GM12878 (cell line): Measurements from ENCODE around the gene ARHGAP15. TPM values are rescaled to one million over a fixed set of nuclear protein-coding genes. Genes with fewer than 3 reads are reported as not detected.

Experiments
- ATAC-seq: fragments of 200-7000 bp; cut with Tn5 transposase; 3 replicates; pipeline ENCODE4 v1.9.1; 2020; ENCODE audit warnings: mild to moderate bottlenecking, moderate library complexity
- BruUV-seq: library from RNA; stranded (reverse); fragments of 400-500 nt; replicated peaks from 2 replicates; lab custom pipeline; 2021; lab: Mats Ljungman, UMichigan
- CTCF ChIA-PET: fragments of 300-600 bp; sonication (Branson Sonifier 250); formaldehyde crosslinking; extraction: SDS; loops from one replicate; lab custom pipeline; 2021; ENCODE audit warnings: inconsistent platforms; lab: Yijun Ruan, JAX
- POLR2A ChIA-PET: fragments of 350-600 bp; formaldehyde crosslinking; extraction: SDS; loops from one replicate; lab custom pipeline; 2021; ENCODE audit warnings: inconsistent platforms; lab: Charles Lee
- RAD21 ChIA-PET: fragments of 300-600 bp; sonication (Branson Sonifier 250); formaldehyde crosslinking; loops from one replicate; lab custom pipeline; 2023; ENCODE audit warnings: antibody characterized with exemption; ENCODE audit not compliant: unreplicated experiment; lab: Charles Lee
- SMC1A ChIA-PET: fragments of 300-600 bp; sonication (Branson Sonifier 250); formaldehyde crosslinking; loops from one replicate; lab custom pipeline; 2023; ENCODE audit not compliant: unreplicated experiment, uncharacterized antibody; lab: Charles Lee
- DNase-seq: peaks from one replicate; pipeline ENCODE4 v3.0.0-alpha.2; 2011; ENCODE audit warnings: low read depth, low spot score
- FAIRE-seq: peaks from 3 replicates; lab custom pipeline; 2011; peaks lifted over from hg19 to GRCh38; lab: Jason Lieb, UNC
- H2AFZ ChIP-seq: 2 replicates; pipeline ENCODE4 v1.6.0; 2011; ENCODE audit warnings: low read depth, low read length, control low read depth; ENCODE audit not compliant: control insufficient read depth
- H3K27ac ChIP-seq: 2 replicates; pipeline ENCODE4 v1.5.1; 2011; ENCODE audit warnings: control low read depth; ENCODE audit not compliant: control insufficient read depth, insufficient read depth
- H3K27me3 ChIP-seq, 2 experiments: replicated peaks in 1 of 2; 2 replicates each; pipeline versions ENCODE4 v1.6.0 to v1.6.1; 2011; ENCODE audit warnings: low read length in 1 of 2; ENCODE audit not compliant: control insufficient read depth in 2 of 2, insufficient read depth in 2 of 2
- H3K36me3 ChIP-seq, 2 experiments: 2 replicates each; pipeline ENCODE4 v1.5.1; 2011; ENCODE audit warnings: low read length in 1 of 2; ENCODE audit not compliant: control insufficient read depth in 2 of 2, insufficient read depth in 2 of 2
- H3K4me1 ChIP-seq: 2 replicates; pipeline ENCODE4 v1.6.1; 2011; ENCODE audit warnings: mild to moderate bottlenecking, low read length, moderate library complexity, mixed read lengths; ENCODE audit not compliant: control insufficient read depth, insufficient read depth
- H3K4me2 ChIP-seq: 2 replicates; pipeline ENCODE4 v1.6.0; 2011; ENCODE audit warnings: control low read depth; ENCODE audit not compliant: control insufficient read depth, insufficient read depth
- H3K4me3 ChIP-seq: fragments of 200-600 bp; sonication (generic); 2 replicates; pipeline ENCODE4 v1.5.1; 2016
- H3K79me2 ChIP-seq: 2 replicates; pipeline ENCODE4 v1.6.0; 2011; ENCODE audit warnings: low read length; ENCODE audit not compliant: control insufficient read depth, insufficient read depth
- H3K9ac ChIP-seq: 2 replicates; pipeline ENCODE4 v1.8.0; 2011; ENCODE audit warnings: low read length, control low read depth, mixed read lengths; ENCODE audit not compliant: control insufficient read depth, insufficient read depth
- H3K9me3 ChIP-seq: replicated peaks from 3 replicates; pipeline ENCODE4 v1.5.1; 2011; ENCODE audit warnings: mild to moderate bottlenecking, low read length; ENCODE audit not compliant: control insufficient read depth, insufficient read depth
- H4K20me1 ChIP-seq: 2 replicates; pipeline ENCODE4 v1.6.0; 2011; ENCODE audit not compliant: control insufficient read depth, insufficient read depth
- CHD2 ChIP-seq: IDR thresholded peaks from 2 replicates; pipeline ENCODE4 v1.6.1; 2011; ENCODE audit warnings: low read depth, low read length, improper control_type of control experiment, borderline replicate concordance
- CREM ChIP-seq: IDR thresholded peaks from 2 replicates; pipeline ENCODE4 v1.6.1; 2014; ENCODE audit warnings: antibody characterized with exemption, low read depth
- ETV6 ChIP-seq, 2 experiments: fragments of 450-650 bp in 1 of 2; IDR thresholded peaks in 1 of 2; conservative IDR thresholded peaks in 1 of 2; 2 replicates each; pipeline ENCODE4 v1.6.1; 2014; ENCODE audit warnings: antibody characterized with exemption in 1 of 2, borderline replicate concordance in 1 of 2, low read depth in 1 of 2, mild to moderate bottlenecking in 1 of 2, moderate library complexity in 1 of 2
- IRF4 ChIP-seq: IDR thresholded peaks from 2 replicates; pipeline ENCODE4 v1.6.1; 2011; ENCODE audit warnings: low read depth, low read length
- MYC ChIP-seq: IDR thresholded peaks from 2 replicates; pipeline ENCODE4 v1.6.1; 2011; ENCODE audit warnings: mild to moderate bottlenecking, low read length, moderate library complexity, inconsistent platforms; ENCODE audit not compliant: insufficient read depth, insufficient replicate concordance, insufficient read length, severe bottlenecking
- NFYB ChIP-seq: IDR thresholded peaks from 2 replicates; pipeline ENCODE4 v1.6.1; 2011; ENCODE audit warnings: low read depth, mild to moderate bottlenecking, low read length, improper control_type of control experiment, moderate library complexity; ENCODE audit not compliant: insufficient read depth
- NR2C1 ChIP-seq: fragments of 450-650 bp; IDR thresholded peaks from 2 replicates; pipeline ENCODE4 v1.6.1; 2017; ENCODE audit warnings: antibody characterized with exemption, mild to moderate bottlenecking, moderate library complexity
- RAD51 ChIP-seq: fragments of 450-650 bp; IDR thresholded peaks from 2 replicates; pipeline ENCODE4 v1.6.1; 2016; ENCODE audit warnings: moderate library complexity, mild to moderate bottlenecking, inconsistent platforms
- SIX5 ChIP-seq: IDR thresholded peaks from 2 replicates; pipeline ENCODE4 v1.6.1; 2011; ENCODE audit warnings: mild to moderate bottlenecking, low read depth, low read length, moderate library complexity; ENCODE audit not compliant: severe bottlenecking
- TARDBP ChIP-seq: IDR thresholded peaks from 2 replicates; pipeline ENCODE4 v1.6.1; 2016; ENCODE audit warnings: borderline replicate concordance
- WRNIP1 ChIP-seq: IDR thresholded peaks from 2 replicates; pipeline ENCODE4 v1.6.1; 2011; ENCODE audit warnings: low read depth, low read length, improper control_type of control experiment, borderline replicate concordance
- ZNF207 ChIP-seq: fragments of 450-650 bp; IDR thresholded peaks from 2 replicates; pipeline ENCODE4 v1.6.1; 2014; ENCODE audit warnings: antibody characterized with exemption, mild to moderate bottlenecking, borderline replicate concordance
- ZNF384 ChIP-seq: IDR thresholded peaks from 2 replicates; pipeline ENCODE4 v1.6.1; 2012; ENCODE audit warnings: low read depth, mild to moderate bottlenecking, low read length, improper control_type of control experiment, borderline replicate concordance
- WGBS: methylation state at CpG from one replicate; pipeline ENCODE4 v1.1.6; 2016; ENCODE audit warnings: low lambda C conversion rate; ENCODE audit not compliant: insufficient replicate concordance, insufficient coverage; ENCODE audit errors: missing lambda C conversion rate; 5-methylcytosine and 5-hydroxymethylcytosine counted together
- in situ Hi-C: fragments of 300-500 bp; cut with MboI; formaldehyde crosslinking; loops from 9 replicates; pipeline ENCODE4 v1.14.3; 2018; ENCODE audit warnings: mixed read lengths
- intact Hi-C: fragments of 100-400 bp; cut with micrococcal nuclease; formaldehyde crosslinking; loops from one replicate; pipeline ENCODE4 v1.14.2; 2022; ENCODE audit not compliant: unreplicated experiment
- polyA plus RNA-seq, 11 experiments: library from polyadenylated mRNA; depleted of rRNA in 4 of 11; unstranded in 6 of 11; stranded (reverse) in 5 of 11; fragments of >200 nt; fragmentation: Nextera tagmentation in 4 of 11; fragmentation: Illumina TruSeq in 1 of 11; extraction: Ambion mirVana in 4 of 11; extraction: Trizol in 1 of 11; gene quantifications; 1 replicate in 1 of 11; 2 replicates in 10 of 11; pipeline versions ENCODE4 v1.2.1 to v1.2.3, GENCODE V29; 2011 to 2016; ENCODE audit warnings: inconsistent platforms in 2 of 11, missing spikeins in 2 of 11, low read depth in 1 of 11
- total RNA-seq, 4 experiments: library from RNA; depleted of rRNA in 3 of 4; stranded (reverse); fragments of >200 nt in 3 of 4; fragmentation: Illumina TruSeq in 1 of 4; extraction: Trizol in 1 of 4; gene quantifications; 2 replicates each; pipeline versions ENCODE4 v1.2.1 to v1.2.3, GENCODE V29; 2013 to 2021
- TF ChIP-seq, protein P1 (sequence below): IDR thresholded peaks from 2 replicates; pipeline ENCODE4 v1.6.1; 2012; ENCODE audit warnings: low read depth, low read length, improper control_type of control experiment
- TF ChIP-seq, protein P2 (sequence below): fragments of 450-650 bp; IDR thresholded peaks from 2 replicates; pipeline ENCODE4 v1.6.1; 2017; ENCODE audit warnings: mild to moderate bottlenecking, moderate library complexity

The ARHGAP15 gene
- total and polyA plus RNA-seq, 10 of the 15 experiments (the other 5 are each of a cell fraction or from before 2014, with no cell fraction given), result 38.0 to 92.6 (median 66.7) TPM

DNA sequence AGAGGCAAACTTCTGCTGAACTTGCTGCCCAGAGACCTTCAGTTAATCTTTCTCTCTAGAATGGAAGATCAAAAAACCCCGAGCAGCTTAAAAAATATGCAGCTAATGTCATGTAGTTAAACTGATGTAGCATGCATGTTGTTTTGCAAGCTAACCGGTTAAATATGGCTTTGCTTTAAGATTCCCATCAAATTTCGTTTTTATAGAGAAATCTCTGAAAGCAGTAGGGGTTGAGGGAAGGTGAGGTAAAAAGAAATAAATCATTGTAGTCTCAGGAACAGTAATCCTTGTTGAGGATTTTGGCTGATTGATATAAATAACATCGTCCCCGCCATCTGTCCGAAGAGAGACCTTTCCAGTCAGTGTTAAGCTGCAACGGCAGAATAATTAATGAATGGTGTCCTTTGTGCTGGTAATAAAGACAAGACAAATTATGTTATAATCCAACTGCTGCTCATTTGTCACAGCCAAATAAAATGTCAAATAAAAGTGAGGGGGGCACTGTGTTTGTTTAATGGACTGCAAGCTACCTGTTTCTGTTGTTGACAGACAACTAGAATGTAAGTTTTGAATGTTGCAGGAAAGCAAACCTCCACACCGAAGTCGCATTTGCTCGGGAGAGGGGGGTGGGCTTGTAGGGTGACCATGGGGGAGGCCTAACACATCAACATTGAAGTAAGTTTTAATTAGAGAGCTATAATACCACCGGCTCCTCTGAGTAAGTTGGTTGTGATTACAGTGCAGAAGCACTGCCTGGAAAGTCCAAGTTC is 555.5 kb downstream of the ARHGAP15 start:
- BruUV-seq, result no TSS peak
- ChIA-PET SMC1A (interaction anchor here (0.6 to 1.2 kb wide), 3 partner anchors 10 to 1905 kb away, joined by 3 to 4 read pairs (median 3); no protein-coding TSS in a partner anchor), POLR2A (no interaction called here)

More for the DNA sequence above, 555.5 kb downstream of the ARHGAP15 start:
- no peak overlapping the region for H3K27ac ChIP-seq
- DNase-seq (no peak), FAIRE-seq (no peak), ATAC-seq (no peak)
- no peak overlapping the region for H3K4me2 ChIP-seq
- no peak overlapping the region for H3K4me3 ChIP-seq
- H3K79me2 ChIP-seq, result no peaks in the 10 kb centered on the region
- TF ChIP-seq TARDBP (no peak), ZNF384 (no peak), ZNF207 (no peak), CREM (no peak), NR2C1 (no peak), IRF4 (no peak), ETV6 (conservative IDR thresholded peaks at IDR 0.05 in 1 of 2, IDR thresholded peaks at IDR 0.05 in 1 of 2; ENCODE audit: borderline replicate concordance in 1 of 2, low read depth in 1 of 2) (no peak), RAD51 (no peak), MYC (no peak), SIX5 (no peak), NFYB (no peak), WRNIP1 (no peak), CHD2 (no peak)
- TF ChIP-seq, protein P1, sequence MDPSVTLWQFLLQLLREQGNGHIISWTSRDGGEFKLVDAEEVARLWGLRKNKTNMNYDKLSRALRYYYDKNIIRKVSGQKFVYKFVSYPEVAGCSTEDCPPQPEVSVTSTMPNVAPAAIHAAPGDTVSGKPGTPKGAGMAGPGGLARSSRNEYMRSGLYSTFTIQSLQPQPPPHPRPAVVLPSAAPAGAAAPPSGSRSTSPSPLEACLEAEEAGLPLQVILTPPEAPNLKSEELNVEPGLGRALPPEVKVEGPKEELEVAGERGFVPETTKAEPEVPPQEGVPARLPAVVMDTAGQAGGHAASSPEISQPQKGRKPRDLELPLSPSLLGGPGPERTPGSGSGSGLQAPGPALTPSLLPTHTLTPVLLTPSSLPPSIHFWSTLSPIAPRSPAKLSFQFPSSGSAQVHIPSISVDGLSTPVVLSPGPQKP, result no peak
- TF ChIP-seq, protein P2, sequence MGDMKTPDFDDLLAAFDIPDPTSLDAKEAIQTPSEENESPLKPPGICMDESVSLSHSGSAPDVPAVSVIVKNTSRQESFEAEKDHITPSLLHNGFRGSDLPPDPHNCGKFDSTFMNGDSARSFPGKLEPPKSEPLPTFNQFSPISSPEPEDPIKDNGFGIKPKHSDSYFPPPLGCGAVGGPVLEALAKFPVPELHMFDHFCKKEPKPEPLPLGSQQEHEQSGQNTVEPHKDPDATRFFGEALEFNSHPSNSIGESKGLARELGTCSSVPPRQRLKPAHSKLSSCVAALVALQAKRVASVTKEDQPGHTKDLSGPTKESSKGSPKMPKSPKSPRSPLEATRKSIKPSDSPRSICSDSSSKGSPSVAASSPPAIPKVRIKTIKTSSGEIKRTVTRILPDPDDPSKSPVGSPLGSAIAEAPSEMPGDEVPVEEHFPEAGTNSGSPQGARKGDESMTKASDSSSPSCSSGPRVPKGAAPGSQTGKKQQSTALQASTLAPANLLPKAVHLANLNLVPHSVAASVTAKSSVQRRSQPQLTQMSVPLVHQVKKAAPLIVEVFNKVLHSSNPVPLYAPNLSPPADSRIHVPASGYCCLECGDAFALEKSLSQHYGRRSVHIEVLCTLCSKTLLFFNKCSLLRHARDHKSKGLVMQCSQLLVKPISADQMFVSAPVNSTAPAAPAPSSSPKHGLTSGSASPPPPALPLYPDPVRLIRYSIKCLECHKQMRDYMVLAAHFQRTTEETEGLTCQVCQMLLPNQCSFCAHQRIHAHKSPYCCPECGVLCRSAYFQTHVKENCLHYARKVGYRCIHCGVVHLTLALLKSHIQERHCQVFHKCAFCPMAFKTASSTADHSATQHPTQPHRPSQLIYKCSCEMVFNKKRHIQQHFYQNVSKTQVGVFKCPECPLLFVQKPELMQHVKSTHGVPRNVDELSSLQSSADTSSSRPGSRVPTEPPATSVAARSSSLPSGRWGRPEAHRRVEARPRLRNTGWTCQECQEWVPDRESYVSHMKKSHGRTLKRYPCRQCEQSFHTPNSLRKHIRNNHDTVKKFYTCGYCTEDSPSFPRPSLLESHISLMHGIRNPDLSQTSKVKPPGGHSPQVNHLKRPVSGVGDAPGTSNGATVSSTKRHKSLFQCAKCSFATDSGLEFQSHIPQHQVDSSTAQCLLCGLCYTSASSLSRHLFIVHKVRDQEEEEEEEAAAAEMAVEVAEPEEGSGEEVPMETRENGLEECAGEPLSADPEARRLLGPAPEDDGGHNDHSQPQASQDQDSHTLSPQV, result no peak
- H3K9me3 ChIP-seq, result no peaks in the 10 kb centered on the region
- H3K36me3 ChIP-seq, result no peaks in the 10 kb centered on the region
- no peak overlapping the region for H2AFZ ChIP-seq
- intact Hi-C loops (no loop called here), in situ Hi-C loops (no loop called here)
- no peaks in the 10 kb centered on the region for H3K4me1 ChIP-seq
- 98% methylated on average over 11 of the region's 11 CpGs for WGBS
- no peaks in the 10 kb centered on the region for H4K20me1 ChIP-seq
- CTCF ChIA-PET, result interaction anchor here (0.8 to 1.0 kb wide), 2 partner anchors 9 to 139 kb away, joined by 3 read pairs; no protein-coding TSS in a partner anchor
- RAD21 ChIA-PET, result no interaction called here
- H3K27me3 ChIP-seq, result no peaks in the 10 kb centered on the region
- no peak overlapping the region for H3K9ac ChIP-seq
